ENCODE results near the gene LATS2. TPM values are rescaled to one million over a fixed set of nuclear protein-coding genes. Genes with fewer than 3 reads are reported as not detected.

Gene LATS2
- total RNA-seq, 1 donor from 2014 or later = 1.2 TPM

DNA sequence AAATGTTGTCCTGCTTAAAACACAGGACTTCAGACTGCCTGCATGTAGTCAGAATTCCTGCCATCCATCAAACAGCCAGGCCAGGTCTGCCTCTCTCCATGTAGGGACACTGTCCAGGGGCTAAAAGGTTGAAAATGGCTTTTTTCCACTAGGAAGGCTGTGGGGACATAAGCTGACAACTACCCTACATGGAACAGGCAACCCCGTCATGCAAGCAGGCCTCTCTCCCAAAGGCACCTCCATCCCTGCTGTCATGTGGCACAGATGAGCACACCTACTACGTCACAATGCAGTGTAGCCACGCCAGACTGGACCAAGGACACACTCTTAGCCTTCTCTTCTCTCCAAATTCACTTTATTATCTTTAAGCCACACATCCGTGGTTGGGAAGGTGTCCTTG is 40.8 kb downstream of the LATS2 start:
- no peak for FAIRE-seq
- no peak for DNase-seq (ENCODE audit: low spot score in 2 of 2)

- FAIRE-seq (no peak), DNase-seq (ENCODE audit: low spot score in 2 of 2) (no peak)
Measured at GRCh38 chr13:21020176-21020575, 41.2 kb downstream of the LATS2 start.

- FAIRE-seq (no peak), DNase-seq (ENCODE audit: low spot score in 2 of 2) (no peak)
Measured at GRCh38 chr13:21018220-21018619, 43.2 kb downstream of the LATS2 start.

DNA sequence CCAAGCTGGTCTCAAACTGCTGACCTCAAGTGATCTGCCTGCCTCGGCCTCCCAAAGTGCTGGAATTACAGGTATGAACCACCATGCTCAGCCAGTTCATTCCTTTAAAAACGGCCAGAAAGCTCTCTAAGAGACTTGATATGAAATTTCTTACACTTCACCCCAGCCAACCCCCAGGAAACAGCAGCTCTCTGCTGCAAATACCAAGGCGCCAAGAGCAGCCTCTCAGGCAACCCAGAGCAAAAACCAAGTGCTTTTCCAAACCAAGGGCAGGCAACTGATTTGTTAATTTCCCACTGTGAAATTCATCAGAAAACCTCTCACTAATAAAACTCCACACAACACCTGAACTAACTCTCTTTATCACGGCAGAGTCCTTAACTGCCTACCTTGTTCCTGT is 44.9 kb downstream of the LATS2 start:
- DNase-seq (ENCODE audit: low spot score in 2 of 2) = no peak
- no peak for FAIRE-seq

DNA sequence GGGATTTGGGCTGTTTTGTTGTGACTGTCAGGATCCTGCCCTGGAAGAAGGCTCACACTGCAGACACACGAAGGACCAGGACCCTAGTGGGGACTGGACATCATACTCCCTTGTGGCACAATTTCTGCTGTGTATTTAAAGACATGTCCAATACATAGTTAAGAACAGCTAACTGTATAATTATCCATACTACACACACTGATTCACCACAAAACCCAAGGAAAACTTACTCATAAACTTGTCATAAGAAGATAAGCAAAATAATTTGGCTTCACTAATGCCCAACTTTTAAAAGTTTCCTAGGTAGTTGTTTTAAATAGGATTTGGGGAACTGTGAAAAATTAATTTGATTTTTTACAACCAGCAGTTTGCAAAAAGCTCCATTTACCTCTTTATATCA is 46.1 kb downstream of the LATS2 start:
- no peak for DNase-seq (ENCODE audit: low spot score in 2 of 2)
- no peak for FAIRE-seq

DNA sequence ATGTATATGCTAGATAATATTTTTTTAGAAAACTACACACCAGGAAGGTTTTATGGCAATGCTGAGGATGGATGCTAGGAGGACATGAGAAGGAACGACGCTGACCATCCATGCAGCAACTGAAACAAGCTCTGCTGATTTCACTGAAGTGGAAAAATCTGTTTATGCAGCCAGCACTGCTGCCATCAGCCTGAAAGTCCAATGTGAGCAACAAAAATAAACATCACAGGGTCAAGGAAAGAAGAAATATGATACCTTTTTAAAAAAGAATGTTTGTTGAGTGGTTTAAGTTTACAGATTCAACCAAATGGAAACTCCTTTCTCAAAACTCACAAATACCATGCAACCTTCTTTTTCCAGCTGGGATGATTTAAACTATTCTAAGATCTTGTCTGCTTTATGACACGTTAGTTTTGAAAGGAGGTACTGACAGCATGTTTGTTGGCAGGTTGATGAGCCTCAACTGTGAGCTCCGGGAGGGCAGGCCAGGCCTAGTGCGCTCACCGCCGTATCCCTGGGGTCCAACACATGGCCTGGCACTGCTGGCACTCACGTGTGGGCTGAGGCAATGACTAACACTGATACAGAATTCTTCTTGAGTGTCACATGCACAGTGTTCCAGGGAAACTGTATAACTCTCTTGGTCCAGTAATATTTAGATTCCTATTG is 46.8 kb downstream of the LATS2 start:
- DNase-seq (ENCODE audit: low spot score in 2 of 2) (no peak), FAIRE-seq (no peak)

DNA sequence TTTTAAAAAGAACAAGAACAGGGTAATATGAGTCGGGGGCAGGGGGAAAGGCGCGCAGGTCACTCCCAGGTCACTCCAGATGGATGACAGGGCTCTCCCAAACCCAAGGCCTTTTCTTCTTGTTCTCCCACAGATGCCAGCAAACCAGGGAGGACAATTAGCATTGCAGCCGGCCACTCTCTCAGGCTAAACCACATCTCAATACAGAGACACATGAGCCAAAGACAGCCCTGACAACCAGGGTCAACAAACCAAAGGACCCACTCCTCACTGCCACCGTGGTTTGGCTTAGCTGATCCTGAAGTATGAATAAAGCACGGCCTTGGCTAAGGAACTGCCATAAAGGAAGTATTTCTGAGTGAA is 47.3 kb downstream of the LATS2 start:
- DNase-seq (ENCODE audit: low spot score in 2 of 2) = no peak

GRCh38 chr13:21013682-21014038 is 47.7 kb downstream of the LATS2 start:
- FAIRE-seq = no peak
- no peak for DNase-seq (ENCODE audit: low spot score in 2 of 2)

More for the DNA sequence above, 47.3 kb downstream of the LATS2 start:
- no peak for FAIRE-seq

GRCh38 chr13:21012841-21013681 is 48.3 kb downstream of the LATS2 start:
- FAIRE-seq (no peak), DNase-seq (ENCODE audit: low spot score in 2 of 2) (no peak)

GRCh38 chr13:21012211-21012610 is 49.2 kb downstream of the LATS2 start:
- FAIRE-seq (no peak), DNase-seq (ENCODE audit: low spot score in 2 of 2) (no peak)

GRCh38 chr13:21011378-21011777 is 50.0 kb downstream of the LATS2 start:
- no peak for FAIRE-seq
- no peak for DNase-seq (ENCODE audit: low spot score in 2 of 2)

DNA sequence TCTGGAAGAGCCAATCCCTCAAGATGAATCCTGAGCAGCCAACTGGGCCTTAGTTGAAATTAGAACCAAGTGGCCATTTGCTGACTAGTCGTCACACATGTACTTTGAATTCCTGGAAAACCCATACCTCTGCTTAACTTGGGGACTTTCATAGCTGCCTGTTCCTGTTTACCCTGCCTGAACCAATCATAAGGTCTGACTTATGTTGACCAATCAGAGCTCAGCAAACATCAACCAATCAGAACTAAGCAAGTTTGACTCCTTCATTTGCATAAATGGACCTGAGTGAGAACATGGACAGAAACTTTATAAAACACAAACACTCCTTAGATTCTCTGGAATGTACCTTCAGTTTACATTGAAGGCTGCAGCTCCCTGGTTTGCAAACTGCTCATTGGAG is 50.8 kb downstream of the LATS2 start:
- FAIRE-seq (no peak), DNase-seq (ENCODE audit: low spot score in 2 of 2) (no peak)

DNA sequence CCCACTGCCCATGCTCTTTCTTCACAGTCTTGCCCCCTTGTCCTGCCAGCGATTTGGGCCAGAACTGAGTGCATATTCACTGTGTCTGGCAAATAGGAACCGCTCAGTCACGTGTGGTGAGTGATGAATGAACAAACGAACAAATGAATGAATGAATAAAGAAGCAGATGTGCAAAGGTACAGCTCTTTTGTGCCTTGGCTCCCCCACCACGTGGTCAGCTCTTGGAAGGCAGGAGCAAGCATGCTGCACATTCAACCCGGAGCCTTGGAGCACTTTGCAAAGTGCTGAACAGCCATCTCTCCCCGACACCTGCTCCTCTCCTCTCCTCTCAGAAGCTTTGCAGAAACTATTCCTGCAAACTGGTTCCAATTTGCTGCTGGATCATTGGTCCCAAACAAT is 52.4 kb downstream of the LATS2 start:
- DNase-seq (ENCODE audit: low spot score in 2 of 2) (no peak), FAIRE-seq (no peak)

GRCh38 chr13:21008026-21008425 is 53.4 kb downstream of the LATS2 start:
- FAIRE-seq (no peak), DNase-seq (ENCODE audit: low spot score in 2 of 2) (no peak)

GRCh38 chr13:21006141-21007005 is 55.0 kb downstream of the LATS2 start:
- FAIRE-seq (no peak), DNase-seq (ENCODE audit: low spot score in 2 of 2) (no peak)

GRCh38 chr13:21005193-21005592 is 56.2 kb downstream of the LATS2 start:
- FAIRE-seq (no peak), DNase-seq (ENCODE audit: low spot score in 2 of 2) (no peak)

DNA sequence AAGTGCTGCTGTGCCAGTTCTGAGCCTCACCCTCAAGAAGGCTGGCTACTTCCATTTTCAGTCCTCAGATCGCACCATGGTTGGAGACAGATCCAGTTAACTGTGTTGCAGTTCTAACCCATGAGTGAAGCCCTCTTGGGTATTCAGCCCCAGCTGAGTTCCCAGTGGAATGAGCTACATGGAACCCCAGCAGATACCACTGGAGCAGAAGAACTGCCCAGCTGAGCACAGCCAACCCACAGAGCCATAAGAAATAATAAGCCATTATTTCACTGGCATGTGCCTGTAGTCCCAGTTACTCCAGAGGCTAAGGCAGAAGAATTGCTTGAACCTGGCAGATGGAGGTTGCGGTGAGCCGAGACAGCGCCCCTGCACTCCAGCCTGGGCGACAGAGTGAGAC is 59.9 kb downstream of the LATS2 start:
- FAIRE-seq (no peak), DNase-seq (ENCODE audit: low spot score in 2 of 2) (no peak)

GRCh38 chr13:21000647-21001046 is 60.7 kb downstream of the LATS2 start:
- no peak for FAIRE-seq
- no peak for DNase-seq (ENCODE audit: low spot score in 2 of 2)

GRCh38 chr13:20998649-20999415 is 62.6 kb downstream of the LATS2 start:
- FAIRE-seq (no peak), DNase-seq (ENCODE audit: low spot score in 2 of 2) (no peak)
